SK-N-MC (cell line): ENCODE measurements around the gene OFD1.

Source experiments
- EZH2 ChIP-seq: fragments of 200-600 bp; sonication (generic); IDR thresholded peaks from one replicate; pipeline ENCODE4 v1.6.1; 2017; ENCODE audit warnings: antibody characterized with exemption
- POLR2AphosphoS5 ChIP-seq: IDR thresholded peaks from 2 replicates; pipeline ENCODE4 v1.6.1; 2012; ENCODE audit warnings: mild to moderate bottlenecking, low read depth, low read length, borderline replicate concordance

GRCh38 chrX:13768939-13769338, 34.4 kb downstream of the OFD1 start:
- TF ChIP-seq POLR2AphosphoS5 (no peak), EZH2 (no peak)
